Measurements from ENCODE around the gene PIGT.

DNA sequence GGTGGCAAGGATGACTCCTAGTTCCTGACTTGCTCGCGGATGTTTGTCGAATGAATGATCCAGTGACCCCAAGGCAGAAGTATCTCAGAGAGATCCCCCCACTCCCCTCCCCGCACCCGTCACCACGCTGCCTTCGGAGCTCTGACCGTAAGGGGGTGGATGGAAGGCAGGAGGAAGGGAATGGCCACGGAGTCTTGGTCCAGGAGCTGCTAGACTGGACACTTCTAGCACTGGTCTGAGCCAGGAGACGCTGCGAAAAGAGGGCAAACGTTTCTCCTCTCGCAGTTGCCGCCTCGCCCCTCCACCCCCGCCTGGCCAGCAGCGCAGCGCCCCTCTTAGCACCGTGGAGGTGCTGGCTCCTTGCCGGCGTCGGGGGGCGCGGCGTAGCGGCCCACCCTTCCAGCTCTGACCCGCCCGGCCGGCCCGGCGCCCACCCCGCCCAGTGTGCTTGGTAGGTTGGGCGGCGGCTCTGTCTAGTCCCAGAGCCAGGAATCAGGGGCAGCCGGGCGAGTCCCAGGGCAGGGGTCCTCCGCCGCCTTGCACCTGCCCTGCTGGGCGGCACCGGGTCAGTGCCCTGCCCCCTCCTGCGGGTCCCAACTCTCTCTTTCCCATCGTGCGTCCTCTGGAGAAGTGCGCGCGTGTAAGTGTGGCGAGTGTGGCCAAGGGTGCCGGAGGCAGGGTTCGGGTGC lies 10.2 kb upstream of the PIGT start:
- TF ChIP-seq CTCF (IDR thresholded peaks at IDR 0.05) (no peak), ZFX (IDR thresholded peaks at IDR 0.05; ENCODE audit: borderline replicate concordance) (no peak)
